ENCODE data around the gene HTR3A. TPM values are rescaled to one million over a fixed set of nuclear protein-coding genes. Genes with fewer than 3 reads are reported as not detected.
"Not testable (repeated sequence)": the region's sequence is repeated elsewhere in the genome, so short reads cannot be mapped to it uniquely, and the experiment has no call there.

Gene HTR3A
- not detected for total RNA-seq (ENCODE audit: unreplicated experiment)
- long read RNA-seq, result 0 reads

DNA sequence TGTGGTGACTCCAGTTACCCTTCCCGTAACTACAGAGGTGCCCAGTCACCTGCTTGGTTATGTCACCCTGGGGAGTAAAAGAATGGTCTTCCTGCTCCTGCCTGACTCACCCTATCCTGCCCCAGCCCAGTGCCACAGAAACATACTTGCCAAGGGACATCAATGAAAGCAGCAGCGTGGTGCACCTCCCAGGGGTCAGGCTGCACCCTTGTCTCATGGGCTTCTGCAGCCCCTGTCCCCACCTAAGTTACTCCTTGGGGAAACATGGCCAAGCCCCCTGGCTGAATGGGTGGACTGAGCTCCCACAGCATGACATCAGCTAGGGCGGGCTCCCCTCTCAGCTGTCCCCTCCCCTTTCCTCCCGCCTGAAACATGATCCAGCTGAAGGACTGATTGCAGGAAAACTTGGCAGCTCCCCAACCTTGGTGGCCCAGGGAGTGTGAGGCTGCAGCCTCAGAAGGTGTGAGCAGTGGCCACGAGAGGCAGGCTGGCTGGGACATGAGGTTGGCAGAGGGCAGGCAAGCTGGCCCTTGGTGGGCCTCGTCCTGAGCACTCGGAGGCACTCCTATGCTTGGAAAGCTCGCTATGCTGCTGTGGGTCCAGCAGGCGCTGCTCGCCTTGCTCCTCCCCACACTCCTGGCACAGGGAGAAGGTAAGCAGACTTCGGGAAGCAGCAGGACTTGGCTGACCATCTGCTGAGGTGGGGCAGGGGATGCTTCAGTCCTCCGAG is at the start of gene HTR3A:
Gene HTR3A, plus strand, starts transcription at position 368 of the 730 bp plus-strand sequence. Its CDS starts 218 bp downstream, at position 586.
- peaks cover 2% of the 10 kb centered on the region for H3K27me3 Mint-ChIP-seq (ENCODE audit: unreplicated experiment)
- peak; percentile 37 for DNase-seq (ENCODE audit: low spot score)
- H3K9me3 Mint-ChIP-seq (ENCODE audit: unreplicated experiment), result no peaks in the 10 kb centered on the region
- H3K4me1 Mint-ChIP-seq (ENCODE audit: unreplicated experiment), result peaks cover 17% of the 10 kb centered on the region
- H3K27ac Mint-ChIP-seq (ENCODE audit: unreplicated experiment), result no peak within 1 kb of the TSS
- no peak within 1 kb of the TSS for H3K4me3 Mint-ChIP-seq (ENCODE audit: unreplicated experiment)
- no peaks in the 10 kb centered on the region for H3K36me3 Mint-ChIP-seq (ENCODE audit: low read depth, unreplicated experiment)
- TF ChIP-seq, protein P1, sequence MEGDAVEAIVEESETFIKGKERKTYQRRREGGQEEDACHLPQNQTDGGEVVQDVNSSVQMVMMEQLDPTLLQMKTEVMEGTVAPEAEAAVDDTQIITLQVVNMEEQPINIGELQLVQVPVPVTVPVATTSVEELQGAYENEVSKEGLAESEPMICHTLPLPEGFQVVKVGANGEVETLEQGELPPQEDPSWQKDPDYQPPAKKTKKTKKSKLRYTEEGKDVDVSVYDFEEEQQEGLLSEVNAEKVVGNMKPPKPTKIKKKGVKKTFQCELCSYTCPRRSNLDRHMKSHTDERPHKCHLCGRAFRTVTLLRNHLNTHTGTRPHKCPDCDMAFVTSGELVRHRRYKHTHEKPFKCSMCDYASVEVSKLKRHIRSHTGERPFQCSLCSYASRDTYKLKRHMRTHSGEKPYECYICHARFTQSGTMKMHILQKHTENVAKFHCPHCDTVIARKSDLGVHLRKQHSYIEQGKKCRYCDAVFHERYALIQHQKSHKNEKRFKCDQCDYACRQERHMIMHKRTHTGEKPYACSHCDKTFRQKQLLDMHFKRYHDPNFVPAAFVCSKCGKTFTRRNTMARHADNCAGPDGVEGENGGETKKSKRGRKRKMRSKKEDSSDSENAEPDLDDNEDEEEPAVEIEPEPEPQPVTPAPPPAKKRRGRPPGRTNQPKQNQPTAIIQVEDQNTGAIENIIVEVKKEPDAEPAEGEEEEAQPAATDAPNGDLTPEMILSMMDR (IDR thresholded peaks at IDR 0.05; ENCODE audit: unreplicated experiment), result no peak

DNA sequence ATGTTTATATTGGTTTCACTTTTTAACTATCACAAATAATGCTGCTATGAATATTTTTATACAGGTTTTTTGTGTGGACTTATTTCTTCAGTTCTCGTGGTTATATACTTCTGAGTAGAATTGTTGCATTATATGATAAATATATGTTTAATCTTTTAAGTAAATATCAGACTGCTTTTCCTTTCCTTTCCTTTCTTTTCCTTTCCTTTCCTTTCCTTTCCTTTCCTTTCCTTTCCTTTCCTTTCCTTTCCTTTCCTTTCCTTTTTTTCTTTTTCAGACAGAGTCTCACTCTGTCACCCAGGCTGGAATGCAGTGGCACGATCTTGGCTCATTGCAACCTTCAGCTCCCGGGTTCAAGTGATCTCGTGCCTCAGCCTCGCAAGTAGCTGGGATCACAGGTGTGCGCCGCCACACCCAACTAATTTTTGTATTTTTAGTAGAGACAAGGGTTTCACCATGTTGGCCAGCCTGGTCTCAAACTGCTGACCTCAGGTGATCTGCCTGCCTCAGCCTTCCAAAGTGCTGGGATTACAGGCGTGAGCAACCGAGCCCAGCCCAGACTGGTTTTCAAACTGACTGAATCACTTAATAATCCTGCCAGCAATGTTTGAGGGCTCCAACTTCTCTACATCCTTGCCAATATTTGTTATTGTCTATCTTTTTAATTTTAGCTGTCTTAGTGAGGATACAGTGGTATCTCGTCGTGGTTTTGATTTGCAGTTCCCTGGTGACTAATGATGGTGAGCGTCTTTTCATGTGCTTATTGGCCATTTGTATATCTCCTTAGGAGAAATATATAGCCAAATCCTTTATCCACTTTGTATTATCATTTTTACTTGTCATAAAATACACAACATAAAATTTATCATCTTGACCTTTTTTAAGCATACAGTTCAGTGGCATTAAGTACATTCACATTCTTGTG is 48.4 kb upstream of the HTR3A start:
- Mint-ChIP-seq H3K4me3 (ENCODE audit: unreplicated experiment) (no peak overlapping the region), H3K36me3 (ENCODE audit: low read depth, unreplicated experiment) (no peaks in the 10 kb centered on the region), H3K4me1 (ENCODE audit: unreplicated experiment) (no peaks in the 10 kb centered on the region), H3K27ac (ENCODE audit: unreplicated experiment) (no peak overlapping the region), H3K27me3 (ENCODE audit: unreplicated experiment) (no peaks in the 10 kb centered on the region), H3K9me3 (ENCODE audit: unreplicated experiment) (no peaks in the 10 kb centered on the region)
- DNase-seq (ENCODE audit: low spot score), result no peak
- TF ChIP-seq, protein P1 (IDR thresholded peaks at IDR 0.05; ENCODE audit: unreplicated experiment), result no peak

DNA sequence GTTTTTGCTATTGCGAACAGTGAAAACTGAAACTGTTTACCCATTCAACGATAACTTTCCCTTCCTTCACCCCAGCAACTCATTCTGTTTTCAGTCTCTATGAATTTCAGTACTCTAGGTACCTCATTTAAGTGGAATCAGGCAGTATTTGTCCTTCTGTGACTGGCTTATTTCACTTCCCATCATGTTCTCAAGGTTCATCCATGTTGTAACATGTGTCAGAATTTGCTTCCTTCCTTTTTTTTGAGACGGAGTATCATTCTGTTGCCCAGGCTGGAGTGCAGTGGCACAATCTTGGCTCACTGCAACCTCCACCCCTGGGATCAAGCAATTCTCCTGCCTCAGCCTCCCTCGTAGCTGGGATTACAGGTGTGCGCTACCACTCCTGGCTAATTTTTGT is 46.6 kb upstream of the HTR3A start:
- Mint-ChIP-seq H3K27ac (ENCODE audit: unreplicated experiment) (no peak overlapping the region), H3K27me3 (ENCODE audit: unreplicated experiment) (no peaks in the 10 kb centered on the region), H3K36me3 (ENCODE audit: low read depth, unreplicated experiment) (no peaks in the 10 kb centered on the region)

DNA sequence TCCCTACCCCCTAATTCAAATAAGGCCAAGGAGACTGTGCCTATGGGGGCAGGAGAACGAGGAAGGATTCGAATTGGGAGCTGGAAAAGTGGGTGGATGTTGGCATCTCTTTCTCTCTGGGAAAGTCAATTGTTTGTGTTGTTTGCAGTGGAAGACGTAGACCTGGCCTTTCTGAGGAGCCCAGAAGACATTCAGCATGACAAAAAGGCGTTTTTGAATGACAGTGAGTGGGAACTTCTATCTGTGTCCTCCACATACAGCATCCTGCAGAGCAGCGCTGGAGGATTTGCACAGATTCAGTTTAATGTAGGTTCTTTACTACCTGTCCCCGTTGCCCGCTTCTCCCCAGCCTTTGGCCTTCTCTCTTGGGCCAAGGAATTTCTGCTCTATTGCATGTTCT is 42.1 kb upstream of the HTR3A start:
- Mint-ChIP-seq H3K27me3 (ENCODE audit: unreplicated experiment) (no peaks in the 10 kb centered on the region), H3K4me1 (ENCODE audit: unreplicated experiment) (no peaks in the 10 kb centered on the region), H3K27ac (ENCODE audit: unreplicated experiment) (no peak overlapping the region), H3K9me3 (ENCODE audit: unreplicated experiment) (no peaks in the 10 kb centered on the region), H3K4me3 (ENCODE audit: unreplicated experiment) (no peak overlapping the region), H3K36me3 (ENCODE audit: low read depth, unreplicated experiment) (no peaks in the 10 kb centered on the region)
- no peak for DNase-seq (ENCODE audit: low spot score)
- TF ChIP-seq, protein P1 (IDR thresholded peaks at IDR 0.05; ENCODE audit: unreplicated experiment), result no peak

More for the DNA sequence above, 46.6 kb upstream of the HTR3A start:
- Mint-ChIP-seq H3K4me1 (ENCODE audit: unreplicated experiment) (no peaks in the 10 kb centered on the region), H3K4me3 (ENCODE audit: unreplicated experiment) (no peak overlapping the region), H3K9me3 (ENCODE audit: unreplicated experiment) (no peaks in the 10 kb centered on the region)
- DNase-seq (ENCODE audit: low spot score), result no peak
- TF ChIP-seq, protein P1 (IDR thresholded peaks at IDR 0.05; ENCODE audit: unreplicated experiment), result no peak

DNA sequence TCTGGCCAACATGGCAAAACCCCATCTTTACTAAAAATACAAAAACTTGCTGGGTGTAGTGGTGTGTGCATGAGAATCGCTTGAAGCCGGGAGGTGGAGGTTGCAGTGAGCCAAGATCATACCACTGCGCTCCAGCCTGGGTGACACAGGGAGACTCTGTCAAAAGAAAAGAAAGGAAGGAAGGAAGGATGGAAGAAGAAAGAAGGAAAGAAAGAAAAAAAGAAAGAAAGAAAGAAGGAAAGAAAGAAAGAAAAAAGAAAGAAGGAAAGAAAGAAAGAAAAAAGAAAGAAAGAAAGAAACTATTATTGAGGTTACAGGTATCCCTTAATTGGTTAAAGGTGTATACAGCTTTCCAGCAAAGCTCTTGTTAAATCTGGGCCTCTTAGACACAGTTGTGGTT is 40.7 kb upstream of the HTR3A start:
- H3K36me3 Mint-ChIP-seq (ENCODE audit: low read depth, unreplicated experiment); H3K27me3 Mint-ChIP-seq (ENCODE audit: unreplicated experiment); H3K4me1 Mint-ChIP-seq (ENCODE audit: unreplicated experiment); H3K9me3 Mint-ChIP-seq (ENCODE audit: unreplicated experiment); H3K4me3 Mint-ChIP-seq (ENCODE audit: unreplicated experiment); H3K27ac Mint-ChIP-seq (ENCODE audit: unreplicated experiment); DNase-seq (ENCODE audit: low spot score): not testable (repeated sequence)
